HCT116 (cell line): ENCODE measurements around the gene NKIRAS2. TPM values are rescaled to one million over a fixed set of nuclear protein-coding genes. Genes with fewer than 3 reads are reported as not detected.

Experiments
- ATAC-seq: fragments of 200-7000 bp; cut with Tn5 transposase; 2 replicates; pipeline ENCODE4 v1.9.1; 2020; ENCODE audit warnings: mild to moderate bottlenecking, moderate library complexity
- BruUV-seq: library from RNA; stranded (reverse); fragments of 400-500 nt; replicated peaks from 2 replicates; lab custom pipeline; 2021; lab: Mats Ljungman, UMichigan
- CTCF ChIA-PET: fragments of 300-600 bp; sonication (Branson Sonifier 250); formaldehyde crosslinking; loops from one replicate; lab custom pipeline; 2021; ENCODE audit warnings: antibody characterized with exemption; lab: Charles Lee
- POLR2A ChIA-PET: fragments of 300-600, 350-600 bp; sonication (Branson Sonifier 250); formaldehyde crosslinking; loops from one replicate; lab custom pipeline; 2021; ENCODE audit warnings: antibody characterized with exemption; lab: Charles Lee
- RAD21 ChIA-PET, 2 experiments: fragments of 300-600 bp; sonication (Branson Sonifier 250); formaldehyde crosslinking; loops; one replicate each; lab custom pipeline; 2023; ENCODE audit warnings: low total read pairs in 2 of 2; ENCODE audit not compliant: uncharacterized antibody in 2 of 2, unreplicated experiment in 2 of 2, low non-redundant PET in 1 of 2; lab: Charles Lee
- DNase-seq: peaks from one replicate; pipeline ENCODE4 v3.0.0-alpha.2; 2010; ENCODE audit warnings: low read depth, low spot score
- H2AFZ ChIP-seq: fragments of 200-600 bp; shearing (Covaris generic), sonication (generic); 2 replicates; pipeline ENCODE4 v1.6.1; 2017; ENCODE audit warnings: low read depth, mixed run types, mixed read lengths, antibody characterized with exemption, low read length; ENCODE audit not compliant: poor library complexity, severe bottlenecking
- H3K27ac ChIP-seq: 2 replicates; pipeline ENCODE4 v1.5.1; 2012; ENCODE audit warnings: low read depth, low read length
- H3K27me3 ChIP-seq: fragments of 200-600 bp; sonication (generic); 2 replicates; pipeline ENCODE4 v1.6.1; 2016; ENCODE audit warnings: mixed run types, low read length, mixed read lengths; ENCODE audit not compliant: insufficient read depth
- H3K36me3 ChIP-seq, 2 experiments: fragments of 200-500 bp in 1 of 2; fragments of 200-600 bp in 1 of 2; sonication (Bioruptor generic) in 1 of 2; sonication (generic) in 1 of 2; 2 replicates each; pipeline versions ENCODE4 v1.5.1 to v1.6.1; 2014 to 2016; ENCODE audit warnings: low read length in 2 of 2, inconsistent platforms in 1 of 2, mixed read lengths in 1 of 2, mixed run types in 1 of 2; ENCODE audit not compliant: insufficient read depth in 2 of 2, control insufficient read depth in 1 of 2
- H3K4me1 ChIP-seq, 2 experiments: fragments of 200-600 bp in 1 of 2; sonication (generic) in 1 of 2; 2 replicates each; pipeline versions ENCODE4 v1.5.1 to v1.6.1; 2012 to 2017; ENCODE audit warnings: low read length in 2 of 2, inconsistent platforms in 1 of 2, mild to moderate bottlenecking in 1 of 2, mixed read lengths in 1 of 2, mixed run types in 1 of 2, moderate library complexity in 1 of 2; ENCODE audit not compliant: insufficient read depth in 2 of 2, control insufficient read depth in 1 of 2
- H3K4me2 ChIP-seq: fragments of 200-600 bp; sonication (generic); 2 replicates; pipeline ENCODE4 v1.6.1; 2017; ENCODE audit warnings: mixed run types, low read length, mixed read lengths
- H3K4me3 ChIP-seq, 2 experiments: fragments of 200-600 bp in 1 of 2; sonication (generic) in 1 of 2; replicated peaks in 1 of 2; 2 replicates each; pipeline ENCODE4 v1.5.1; 2011 to 2016; ENCODE audit warnings: low read length in 2 of 2, control low read depth in 1 of 2, low read depth in 1 of 2, mild to moderate bottlenecking in 1 of 2, mixed read lengths in 1 of 2, mixed run types in 1 of 2
- H3K79me2 ChIP-seq: fragments of 200-600 bp; sonication (generic); 2 replicates; pipeline ENCODE4 v1.6.1; 2017; ENCODE audit warnings: mild to moderate bottlenecking, mixed run types, low read length, moderate library complexity, mixed read lengths; ENCODE audit not compliant: insufficient read depth
- H3K9ac ChIP-seq: fragments of 200-600 bp; sonication (generic); 2 replicates; pipeline ENCODE4 v1.6.1; 2016; ENCODE audit warnings: low read length, mixed read lengths
- H3K9me2 ChIP-seq: fragments of 200-600 bp; sonication (generic), shearing (Covaris generic); 2 replicates; pipeline ENCODE4 v1.6.1; 2017; ENCODE audit warnings: mixed run types, mild to moderate bottlenecking, moderate library complexity; ENCODE audit not compliant: insufficient read depth
- H3K9me3 ChIP-seq, 2 experiments: fragments of 200-500 bp in 1 of 2; fragments of 200-600 bp in 1 of 2; sonication (Bioruptor generic) in 1 of 2; sonication (generic) in 1 of 2; 2 replicates each; pipeline ENCODE4 v1.6.1; 2014 to 2017; ENCODE audit warnings: low read length in 2 of 2, mixed read lengths in 2 of 2, inconsistent platforms in 1 of 2, low read depth in 1 of 2, mild to moderate bottlenecking in 1 of 2, mixed run types in 1 of 2, moderate library complexity in 1 of 2; ENCODE audit not compliant: control insufficient read depth in 1 of 2, insufficient read depth in 1 of 2
- H4K20me1 ChIP-seq: fragments of 200-600 bp; sonication (generic), shearing (Covaris generic); 2 replicates; pipeline ENCODE4 v1.6.1; 2017; ENCODE audit warnings: mixed run types, mild to moderate bottlenecking, moderate library complexity; ENCODE audit not compliant: insufficient read depth
- ATF3 ChIP-seq: IDR thresholded peaks from 2 replicates; pipeline ENCODE4 v1.6.1; 2012
- CBX3 ChIP-seq: IDR thresholded peaks from 2 replicates; pipeline ENCODE4 v1.6.1; 2012; ENCODE audit warnings: low read depth
- CEBPB ChIP-seq: IDR thresholded peaks from 2 replicates; pipeline ENCODE4 v1.6.1; 2012; ENCODE audit warnings: low read depth
- EGR1 ChIP-seq: IDR thresholded peaks from 2 replicates; pipeline ENCODE4 v1.6.1; 2012; ENCODE audit warnings: low read depth
- ELF1 ChIP-seq: IDR thresholded peaks from 2 replicates; pipeline ENCODE4 v1.6.1; 2012; ENCODE audit warnings: low read depth, borderline replicate concordance
- EZH2phosphoT487 ChIP-seq: fragments of 200-600 bp; IDR thresholded peaks from 2 replicates; pipeline ENCODE4 v1.6.1; 2018; ENCODE audit warnings: antibody characterized with exemption, borderline replicate concordance
- JUND ChIP-seq: IDR thresholded peaks from 2 replicates; pipeline ENCODE4 v1.6.1; 2012
- POLR2A ChIP-seq: IDR thresholded peaks from 2 replicates; pipeline ENCODE4 v1.7.0; 2011; ENCODE audit warnings: borderline replicate concordance; ENCODE audit not compliant: insufficient read depth, insufficient read length; ENCODE audit errors: extremely low read depth
- RAD21 ChIP-seq: IDR thresholded peaks from 2 replicates; pipeline ENCODE4 v1.6.1; 2012; ENCODE audit warnings: low read depth, mild to moderate bottlenecking
- SIN3A ChIP-seq: IDR thresholded peaks from 2 replicates; pipeline ENCODE4 v1.6.1; 2012; ENCODE audit warnings: low read depth
- SP1 ChIP-seq: IDR thresholded peaks from 2 replicates; pipeline ENCODE4 v1.6.1; 2012; ENCODE audit warnings: low read depth
- SRF ChIP-seq: IDR thresholded peaks from 2 replicates; pipeline ENCODE4 v1.6.1; 2012; ENCODE audit warnings: low read depth
- TCF7L2 ChIP-seq: IDR thresholded peaks from 2 replicates; pipeline ENCODE4 v1.7.0; 2011; ENCODE audit warnings: borderline replicate concordance, inconsistent platforms; ENCODE audit not compliant: insufficient read depth, insufficient read length; ENCODE audit errors: extremely low read depth
- YY1 ChIP-seq: IDR thresholded peaks from 2 replicates; pipeline ENCODE4 v1.6.1; 2011; ENCODE audit warnings: low read length, low read depth, moderate library complexity, mild to moderate bottlenecking; ENCODE audit not compliant: insufficient replicate concordance; ENCODE audit errors: extremely low read depth
- ZBTB33 ChIP-seq: IDR thresholded peaks from 2 replicates; pipeline ENCODE4 v1.6.1; 2011; ENCODE audit warnings: mild to moderate bottlenecking, low read length, moderate library complexity; ENCODE audit not compliant: insufficient replicate concordance; ENCODE audit errors: extremely low read depth
- ZFX ChIP-seq: fragments of 450-650 bp; IDR thresholded peaks from 2 replicates; pipeline ENCODE4 v1.6.1; 2017
- ZNF274 ChIP-seq: fragments of 200-500 bp; sonication (Bioruptor generic); IDR thresholded peaks from 2 replicates; pipeline ENCODE4 v1.6.1; 2014; ENCODE audit warnings: mild to moderate bottlenecking, low read depth, low read length, inconsistent platforms
- intact Hi-C: fragments of 100-400 bp; cut with micrococcal nuclease; formaldehyde crosslinking; loops from 2 replicates; pipeline ENCODE4 v1.10.0; 2022
- total RNA-seq: library from RNA; stranded (reverse); gene quantifications from one replicate; pipeline ENCODE4 v1.2.1, GENCODE V29; 2021; ENCODE audit not compliant: unreplicated experiment
- TF ChIP-seq, protein P1 (sequence below): IDR thresholded peaks from 2 replicates; pipeline ENCODE4 v1.6.1; 2012; ENCODE audit warnings: low read depth
- TF ChIP-seq, protein P2 (sequence below), 3 experiments: fragments of 200-600 bp in 1 of 3; sonication (generic) in 1 of 3; IDR thresholded peaks in 2 of 3; conservative IDR thresholded peaks in 1 of 3; 2 replicates each; pipeline ENCODE4 v1.5.1; 2012 to 2017; ENCODE audit warnings: low read depth in 2 of 3, low read length in 2 of 3, antibody characterized with exemption in 1 of 3, borderline replicate concordance in 1 of 3, control low read depth in 1 of 3, mild to moderate bottlenecking in 1 of 3, mixed read lengths in 1 of 3, mixed run types in 1 of 3, moderate library complexity in 1 of 3; ENCODE audit not compliant: insufficient read depth in 1 of 3

The NKIRAS2 gene
- total RNA-seq, 1 experiment from 2014 or later, result 26.4 TPM

GRCh38 chr17:41985919-41986318 is 34.0 kb upstream of the NKIRAS2 start:
- ChIA-PET CTCF (no interaction called here), RAD21 (no interaction called here), POLR2A (no interaction called here)
- BruUV-seq, result no TSS peak
- Histone ChIP-seq H3K4me1 (no peaks in the 10 kb centered on the region), H3K4me3 (no peak overlapping the region), H2AFZ (no peak overlapping the region), H3K79me2 (peaks cover 9% of the 10 kb centered on the region), H3K9me2 (no peaks in the 10 kb centered on the region), H3K4me2 (no peak overlapping the region), H3K9me3 (no peaks in the 10 kb centered on the region), H3K36me3 (peaks cover 62 to 69% of the 10 kb centered on the region in 2 experiments), H3K9ac (no peak overlapping the region), H3K27ac (no peak overlapping the region), H3K27me3 (no peaks in the 10 kb centered on the region), H4K20me1 (no peaks in the 10 kb centered on the region)
- no peak for ATAC-seq
- TF ChIP-seq ZFX, result no peak
- no peak for TF ChIP-seq CEBPB
- TF ChIP-seq SP1, result no peak
- TF ChIP-seq EGR1, result no peak
- TF ChIP-seq SIN3A, result no peak
- no peak for TF ChIP-seq CBX3
- TF ChIP-seq RAD21, result no peak
- no peak for TF ChIP-seq ZBTB33
- TF ChIP-seq, protein P1, sequence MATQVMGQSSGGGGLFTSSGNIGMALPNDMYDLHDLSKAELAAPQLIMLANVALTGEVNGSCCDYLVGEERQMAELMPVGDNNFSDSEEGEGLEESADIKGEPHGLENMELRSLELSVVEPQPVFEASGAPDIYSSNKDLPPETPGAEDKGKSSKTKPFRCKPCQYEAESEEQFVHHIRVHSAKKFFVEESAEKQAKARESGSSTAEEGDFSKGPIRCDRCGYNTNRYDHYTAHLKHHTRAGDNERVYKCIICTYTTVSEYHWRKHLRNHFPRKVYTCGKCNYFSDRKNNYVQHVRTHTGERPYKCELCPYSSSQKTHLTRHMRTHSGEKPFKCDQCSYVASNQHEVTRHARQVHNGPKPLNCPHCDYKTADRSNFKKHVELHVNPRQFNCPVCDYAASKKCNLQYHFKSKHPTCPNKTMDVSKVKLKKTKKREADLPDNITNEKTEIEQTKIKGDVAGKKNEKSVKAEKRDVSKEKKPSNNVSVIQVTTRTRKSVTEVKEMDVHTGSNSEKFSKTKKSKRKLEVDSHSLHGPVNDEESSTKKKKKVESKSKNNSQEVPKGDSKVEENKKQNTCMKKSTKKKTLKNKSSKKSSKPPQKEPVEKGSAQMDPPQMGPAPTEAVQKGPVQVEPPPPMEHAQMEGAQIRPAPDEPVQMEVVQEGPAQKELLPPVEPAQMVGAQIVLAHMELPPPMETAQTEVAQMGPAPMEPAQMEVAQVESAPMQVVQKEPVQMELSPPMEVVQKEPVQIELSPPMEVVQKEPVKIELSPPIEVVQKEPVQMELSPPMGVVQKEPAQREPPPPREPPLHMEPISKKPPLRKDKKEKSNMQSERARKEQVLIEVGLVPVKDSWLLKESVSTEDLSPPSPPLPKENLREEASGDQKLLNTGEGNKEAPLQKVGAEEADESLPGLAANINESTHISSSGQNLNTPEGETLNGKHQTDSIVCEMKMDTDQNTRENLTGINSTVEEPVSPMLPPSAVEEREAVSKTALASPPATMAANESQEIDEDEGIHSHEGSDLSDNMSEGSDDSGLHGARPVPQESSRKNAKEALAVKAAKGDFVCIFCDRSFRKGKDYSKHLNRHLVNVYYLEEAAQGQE, result no peak
- no peak for TF ChIP-seq SRF
- no peak for TF ChIP-seq ELF1
- no peak for TF ChIP-seq EZH2phosphoT487
- TF ChIP-seq JUND, result no peak
- no peak for TF ChIP-seq YY1
- TF ChIP-seq POLR2A, result no peak
- TF ChIP-seq, protein P2, sequence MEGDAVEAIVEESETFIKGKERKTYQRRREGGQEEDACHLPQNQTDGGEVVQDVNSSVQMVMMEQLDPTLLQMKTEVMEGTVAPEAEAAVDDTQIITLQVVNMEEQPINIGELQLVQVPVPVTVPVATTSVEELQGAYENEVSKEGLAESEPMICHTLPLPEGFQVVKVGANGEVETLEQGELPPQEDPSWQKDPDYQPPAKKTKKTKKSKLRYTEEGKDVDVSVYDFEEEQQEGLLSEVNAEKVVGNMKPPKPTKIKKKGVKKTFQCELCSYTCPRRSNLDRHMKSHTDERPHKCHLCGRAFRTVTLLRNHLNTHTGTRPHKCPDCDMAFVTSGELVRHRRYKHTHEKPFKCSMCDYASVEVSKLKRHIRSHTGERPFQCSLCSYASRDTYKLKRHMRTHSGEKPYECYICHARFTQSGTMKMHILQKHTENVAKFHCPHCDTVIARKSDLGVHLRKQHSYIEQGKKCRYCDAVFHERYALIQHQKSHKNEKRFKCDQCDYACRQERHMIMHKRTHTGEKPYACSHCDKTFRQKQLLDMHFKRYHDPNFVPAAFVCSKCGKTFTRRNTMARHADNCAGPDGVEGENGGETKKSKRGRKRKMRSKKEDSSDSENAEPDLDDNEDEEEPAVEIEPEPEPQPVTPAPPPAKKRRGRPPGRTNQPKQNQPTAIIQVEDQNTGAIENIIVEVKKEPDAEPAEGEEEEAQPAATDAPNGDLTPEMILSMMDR (IDR thresholded peaks at IDR 0.05 in 2 of 3, conservative IDR thresholded peaks at IDR 0.05 in 1 of 3; ENCODE audit: borderline replicate concordance in 1 of 3, insufficient read depth in 1 of 3, low read depth in 2 of 3, low read length in 2 of 3), result no peak
- no peak for TF ChIP-seq ZNF274
- no peak for TF ChIP-seq TCF7L2
- TF ChIP-seq ATF3, result no peak
- intact Hi-C loops, result no loop called here
- DNase-seq, result no peak
